SK-N-SH treated with all-trans-retinoic acid at 6 μM for 48 hours (cell line): ENCODE results near the gene ANAPC15.

ENCODE experiments used
- ATAC-seq: fragments of 200-7000 bp; cut with Tn5 transposase; 3 replicates; pipeline ENCODE4 v1.9.1; 2020; ENCODE audit warnings: mild to moderate bottlenecking, moderate library complexity
- ARNTL ChIP-seq: fragments of 450-650 bp; formaldehyde crosslinking; IDR thresholded peaks from 2 replicates; pipeline ENCODE4 v1.5.0; 2020; ENCODE audit warnings: low read depth, mild to moderate bottlenecking, moderate library complexity, borderline replicate concordance
- BACH2 ChIP-seq: fragments of 250-450 bp; sonication (Bioruptor Pico); IDR thresholded peaks from 2 replicates; pipeline ENCODE4 v1.9.0; 2021; ENCODE audit warnings: mild to moderate bottlenecking, borderline replicate concordance
- CSDC2 ChIP-seq: fragments of 250-450 bp; sonication (Bioruptor Pico); IDR thresholded peaks from 2 replicates; pipeline ENCODE4 v1.5.0; 2020; ENCODE audit warnings: mild to moderate bottlenecking, moderate library complexity
- ESRRG ChIP-seq: fragments of 250-450 bp; sonication (Bioruptor Pico); IDR thresholded peaks from 2 replicates; pipeline ENCODE4 v1.6.1; 2021; ENCODE audit warnings: mild to moderate bottlenecking
- GLIS3 ChIP-seq: fragments of 250-450 bp; sonication (Bioruptor Pico); IDR thresholded peaks from 2 replicates; pipeline ENCODE4 v1.5.0; 2020; ENCODE audit warnings: mild to moderate bottlenecking, moderate library complexity
- ISL1 ChIP-seq: fragments of 250-450 bp; sonication (Bioruptor Pico); IDR thresholded peaks from 2 replicates; pipeline ENCODE4 v2.1.2; 2022; ENCODE audit warnings: mild to moderate bottlenecking, moderate library complexity
- PPARA ChIP-seq: fragments of 250-450 bp; sonication (Bioruptor Pico); IDR thresholded peaks from 2 replicates; pipeline ENCODE4 v1.5.0; 2020; ENCODE audit warnings: mild to moderate bottlenecking, borderline replicate concordance
- RARB ChIP-seq: fragments of 250-450 bp; sonication (Bioruptor Pico); IDR thresholded peaks from 2 replicates; pipeline ENCODE4 v1.8.0; 2021; ENCODE audit warnings: mild to moderate bottlenecking, moderate library complexity
- SNAI2 ChIP-seq: fragments of 250-450 bp; sonication (Bioruptor Pico); IDR thresholded peaks from 2 replicates; pipeline ENCODE4 v1.5.0; 2020; ENCODE audit warnings: mild to moderate bottlenecking, moderate library complexity
- TCF4 ChIP-seq: fragments of 250-450 bp; sonication (Bioruptor Pico); IDR thresholded peaks from 2 replicates; pipeline ENCODE4 v1.8.0; 2021; ENCODE audit warnings: mild to moderate bottlenecking, moderate library complexity, borderline replicate concordance
- TOX ChIP-seq: fragments of 250-450 bp; sonication (Bioruptor Pico); IDR thresholded peaks from 2 replicates; pipeline ENCODE4 v1.8.0; 2021; ENCODE audit warnings: mild to moderate bottlenecking, moderate library complexity, borderline replicate concordance
- ZC3H10 ChIP-seq: fragments of 250-450 bp; sonication (Bioruptor Pico); IDR thresholded peaks from 2 replicates; pipeline ENCODE4 v1.5.1; 2021; ENCODE audit warnings: mild to moderate bottlenecking, moderate library complexity
- ZFP3 ChIP-seq: fragments of 250-450 bp; sonication (Bioruptor Pico); IDR thresholded peaks from 2 replicates; pipeline ENCODE4 v1.5.0; 2020; ENCODE audit warnings: mild to moderate bottlenecking, moderate library complexity
- ZFP30 ChIP-seq: fragments of 450-650 bp; formaldehyde crosslinking; IDR thresholded peaks from 2 replicates; pipeline ENCODE4 v1.5.0; 2022; ENCODE audit warnings: mild to moderate bottlenecking, moderate library complexity
- ZNF565 ChIP-seq: fragments of 450-650 bp; formaldehyde crosslinking; conservative IDR thresholded peaks from 2 replicates; pipeline ENCODE4 v1.5.0; 2020; ENCODE audit warnings: low read depth, mild to moderate bottlenecking, moderate library complexity
- ZNF70 ChIP-seq: fragments of 450-650 bp; formaldehyde crosslinking; IDR thresholded peaks from 2 replicates; pipeline ENCODE4 v1.5.0; 2020; ENCODE audit warnings: mild to moderate bottlenecking, moderate library complexity
- ZNF8 ChIP-seq: fragments of 450-650 bp; formaldehyde crosslinking; IDR thresholded peaks from 2 replicates; pipeline ENCODE4 v1.5.0; 2020; ENCODE audit warnings: mild to moderate bottlenecking, moderate library complexity
- TF ChIP-seq, protein P1 (sequence below): fragments of 250-450 bp; sonication (Bioruptor Pico); IDR thresholded peaks from 2 replicates; pipeline ENCODE4 v1.5.1; 2020; ENCODE audit warnings: low read depth, mild to moderate bottlenecking, moderate library complexity
- TF ChIP-seq, protein P2 (sequence below): fragments of 250-450 bp; sonication (Bioruptor Pico); IDR thresholded peaks from 2 replicates; pipeline ENCODE4 v1.8.0; 2021; ENCODE audit warnings: low read depth, mild to moderate bottlenecking, moderate library complexity, borderline replicate concordance
- TF ChIP-seq, protein P3 (sequence below): fragments of 250-450 bp; sonication (Bioruptor Pico); IDR thresholded peaks from 2 replicates; pipeline ENCODE4 v1.5.1; 2021; ENCODE audit warnings: mild to moderate bottlenecking, moderate library complexity
- TF ChIP-seq, protein P4 (sequence below): fragments of 250-450 bp; sonication (Bioruptor Pico); IDR thresholded peaks from 2 replicates; pipeline ENCODE4 v1.5.0; 2020; ENCODE audit warnings: mild to moderate bottlenecking, moderate library complexity

The ANAPC15 gene

DNA sequence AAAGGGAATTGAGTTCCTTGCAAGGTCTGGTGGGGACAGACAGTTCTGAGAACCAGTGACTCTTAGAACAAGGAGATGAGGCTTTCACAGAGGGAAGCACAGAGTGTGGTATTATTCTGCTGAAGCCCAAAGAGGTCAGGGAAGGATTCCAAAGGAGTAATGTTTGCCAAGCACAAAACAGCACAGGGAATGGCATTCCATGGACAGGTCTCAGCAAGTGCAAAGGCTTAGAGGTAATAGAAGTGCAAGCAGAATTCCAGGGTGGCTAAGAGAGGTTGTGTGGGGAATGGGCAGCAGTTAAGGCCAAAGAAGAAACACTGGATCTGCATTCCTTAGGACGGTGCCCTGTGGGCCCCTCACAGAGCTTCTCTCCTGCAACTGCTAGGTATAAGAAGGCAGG, 29.6 kb upstream of the ANAPC15 start:
- peak; percentile 18; the same call in 2 of the 3 replicates for ATAC-seq

DNA sequence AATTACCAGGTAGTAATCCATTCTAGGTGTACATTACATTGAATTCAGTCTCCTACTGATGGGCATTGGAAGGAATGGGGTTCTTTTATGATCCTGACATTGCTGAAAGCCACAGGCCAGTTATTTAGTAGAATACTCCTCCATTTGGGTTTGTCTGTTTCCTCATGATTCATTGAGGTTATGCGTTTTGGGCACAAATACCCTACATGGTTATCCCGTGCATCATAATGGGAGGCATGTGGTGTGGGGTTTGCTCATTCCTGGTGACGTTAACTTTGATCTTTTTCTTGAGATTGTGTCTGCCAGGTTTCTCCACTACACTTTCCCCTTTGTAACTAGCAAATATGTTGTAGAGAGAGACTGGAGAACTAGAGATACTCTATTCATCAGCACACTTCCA, 28.6 kb upstream of the ANAPC15 start:
- peak; percentile 52; the same call in 2 of the 3 replicates for ATAC-seq
- TF ChIP-seq RARB (CRISPR knock-in tag) (no peak), ZNF8 (CRISPR knock-in tag) (no peak), ARNTL (CRISPR knock-in tag) (no peak), ZC3H10 (CRISPR knock-in tag) (no peak), ZNF565 (CRISPR knock-in tag) (no peak), TOX (CRISPR knock-in tag) (no peak), ESRRG (CRISPR knock-in tag) (no peak), ZFP3 (CRISPR knock-in tag) (no peak), TCF4 (CRISPR knock-in tag) (no peak), GLIS3 (CRISPR knock-in tag) (no peak), PPARA (no peak), ZNF70 (CRISPR knock-in tag) (no peak), ZFP30 (CRISPR knock-in tag) (no peak), BACH2 (CRISPR knock-in tag) (no peak)
- TF ChIP-seq, protein P1, sequence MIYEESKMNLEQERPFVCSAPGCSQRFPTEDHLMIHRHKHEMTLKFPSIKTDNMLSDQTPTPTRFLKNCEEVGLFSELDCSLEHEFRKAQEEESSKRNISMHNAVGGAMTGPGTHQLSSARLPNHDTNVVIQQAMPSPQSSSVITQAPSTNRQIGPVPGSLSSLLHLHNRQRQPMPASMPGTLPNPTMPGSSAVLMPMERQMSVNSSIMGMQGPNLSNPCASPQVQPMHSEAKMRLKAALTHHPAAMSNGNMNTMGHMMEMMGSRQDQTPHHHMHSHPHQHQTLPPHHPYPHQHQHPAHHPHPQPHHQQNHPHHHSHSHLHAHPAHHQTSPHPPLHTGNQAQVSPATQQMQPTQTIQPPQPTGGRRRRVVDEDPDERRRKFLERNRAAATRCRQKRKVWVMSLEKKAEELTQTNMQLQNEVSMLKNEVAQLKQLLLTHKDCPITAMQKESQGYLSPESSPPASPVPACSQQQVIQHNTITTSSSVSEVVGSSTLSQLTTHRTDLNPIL (CRISPR knock-in tag) = no peak
- TF ChIP-seq, protein P2, sequence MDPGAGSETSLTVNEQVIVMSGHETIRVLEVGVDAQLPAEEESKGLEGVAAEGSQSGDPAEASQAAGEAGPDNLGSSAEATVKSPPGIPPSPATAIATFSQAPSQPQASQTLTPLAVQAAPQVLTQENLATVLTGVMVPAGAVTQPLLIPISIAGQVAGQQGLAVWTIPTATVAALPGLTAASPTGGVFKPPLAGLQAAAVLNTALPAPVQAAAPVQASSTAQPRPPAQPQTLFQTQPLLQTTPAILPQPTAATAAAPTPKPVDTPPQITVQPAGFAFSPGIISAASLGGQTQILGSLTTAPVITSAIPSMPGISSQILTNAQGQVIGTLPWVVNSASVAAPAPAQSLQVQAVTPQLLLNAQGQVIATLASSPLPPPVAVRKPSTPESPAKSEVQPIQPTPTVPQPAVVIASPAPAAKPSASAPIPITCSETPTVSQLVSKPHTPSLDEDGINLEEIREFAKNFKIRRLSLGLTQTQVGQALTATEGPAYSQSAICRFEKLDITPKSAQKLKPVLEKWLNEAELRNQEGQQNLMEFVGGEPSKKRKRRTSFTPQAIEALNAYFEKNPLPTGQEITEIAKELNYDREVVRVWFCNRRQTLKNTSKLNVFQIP = no peak
- TF ChIP-seq, protein P3, sequence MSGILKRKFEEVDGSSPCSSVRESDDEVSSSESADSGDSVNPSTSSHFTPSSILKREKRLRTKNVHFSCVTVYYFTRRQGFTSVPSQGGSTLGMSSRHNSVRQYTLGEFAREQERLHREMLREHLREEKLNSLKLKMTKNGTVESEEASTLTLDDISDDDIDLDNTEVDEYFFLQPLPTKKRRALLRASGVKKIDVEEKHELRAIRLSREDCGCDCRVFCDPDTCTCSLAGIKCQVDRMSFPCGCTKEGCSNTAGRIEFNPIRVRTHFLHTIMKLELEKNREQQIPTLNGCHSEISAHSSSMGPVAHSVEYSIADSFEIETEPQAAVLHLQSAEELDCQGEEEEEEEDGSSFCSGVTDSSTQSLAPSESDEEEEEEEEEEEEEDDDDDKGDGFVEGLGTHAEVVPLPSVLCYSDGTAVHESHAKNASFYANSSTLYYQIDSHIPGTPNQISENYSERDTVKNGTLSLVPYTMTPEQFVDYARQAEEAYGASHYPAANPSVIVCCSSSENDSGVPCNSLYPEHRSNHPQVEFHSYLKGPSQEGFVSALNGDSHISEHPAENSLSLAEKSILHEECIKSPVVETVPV (CRISPR knock-in tag) = no peak

DNA sequence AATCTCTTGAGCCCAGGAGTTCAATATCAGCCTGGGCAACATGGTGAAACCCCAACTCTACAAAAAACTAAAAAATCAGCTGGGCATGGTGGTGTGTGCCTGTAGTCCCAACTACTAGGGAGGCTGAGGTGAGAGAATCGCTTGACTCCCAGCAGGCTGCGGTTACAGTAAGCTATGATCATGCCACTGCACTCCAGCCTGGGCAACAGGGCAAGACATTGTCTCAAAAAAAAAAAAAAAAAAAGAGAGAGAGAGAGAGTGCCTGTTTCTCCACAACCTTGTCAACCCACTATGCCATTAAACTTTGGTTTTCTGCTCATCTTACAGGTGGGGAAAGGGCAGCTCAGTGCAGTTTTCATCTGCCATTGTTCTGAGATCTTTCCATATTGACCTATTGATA, 28.2 kb upstream of the ANAPC15 start:
- TF ChIP-seq SNAI2 (CRISPR knock-in tag) (no peak), ZFP30 (CRISPR knock-in tag) (no peak), GLIS3 (CRISPR knock-in tag) (no peak)
- TF ChIP-seq, protein P1 (CRISPR knock-in tag) = no peak
- ATAC-seq = no peak

DNA sequence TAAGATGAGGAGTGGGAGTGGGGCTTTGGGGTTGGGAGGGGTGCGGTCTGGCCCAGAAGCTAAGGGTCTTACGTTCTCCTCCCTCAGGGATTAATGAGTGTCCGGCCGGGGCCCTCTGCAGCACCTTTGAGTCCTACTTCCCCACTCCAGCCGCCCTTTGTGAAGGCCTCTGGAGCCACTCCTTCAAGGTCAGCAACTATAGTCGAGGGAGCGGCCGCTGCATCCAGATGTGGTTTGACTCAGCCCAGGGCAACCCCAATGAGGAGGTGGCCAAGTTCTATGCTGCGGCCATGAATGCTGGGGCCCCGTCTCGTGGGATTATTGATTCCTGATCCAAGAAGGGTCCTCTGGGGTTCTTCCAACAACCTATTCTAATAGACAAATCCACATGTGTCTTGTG, 27.0 kb upstream of the ANAPC15 start:
- no peak for TF ChIP-seq BACH2 (CRISPR knock-in tag)
- TF ChIP-seq ZNF565 (CRISPR knock-in tag) = no peak
- no peak for TF ChIP-seq TOX (CRISPR knock-in tag)
- TF ChIP-seq PPARA = no peak
- no peak for ATAC-seq

DNA sequence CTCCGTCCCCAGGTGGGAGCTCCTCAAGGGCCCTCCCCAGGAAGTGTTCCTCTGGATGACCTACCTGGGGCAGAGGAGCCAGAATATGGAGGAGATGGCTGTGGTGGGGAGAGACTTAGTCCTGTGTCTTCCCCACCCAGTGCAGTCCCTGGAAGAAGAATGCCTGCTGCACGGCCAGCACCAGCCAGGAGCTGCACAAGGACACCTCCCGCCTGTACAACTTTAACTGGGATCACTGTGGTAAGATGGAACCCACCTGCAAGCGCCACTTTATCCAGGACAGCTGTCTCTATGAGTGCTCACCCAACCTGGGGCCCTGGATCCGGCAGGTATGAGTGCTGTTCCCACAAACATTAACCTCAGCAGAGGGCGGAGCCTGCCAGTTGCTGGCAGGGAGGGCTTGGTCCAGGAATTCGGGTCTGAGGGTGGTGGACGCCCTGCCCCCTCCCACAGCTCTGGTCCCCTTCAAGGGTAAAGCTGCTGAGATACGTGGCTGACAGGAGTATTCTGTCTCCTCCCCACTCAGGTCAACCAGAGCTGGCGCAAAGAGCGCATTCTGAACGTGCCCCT, 26.4 kb upstream of the ANAPC15 start:
- no peak for ATAC-seq
- TF ChIP-seq RARB (CRISPR knock-in tag) (no peak), GLIS3 (CRISPR knock-in tag) (no peak), ZNF8 (CRISPR knock-in tag) (no peak), CSDC2 (no peak), BACH2 (CRISPR knock-in tag) (no peak), ZFP3 (CRISPR knock-in tag) (no peak), ZNF70 (CRISPR knock-in tag) (no peak), SNAI2 (CRISPR knock-in tag) (no peak), TOX (CRISPR knock-in tag) (no peak), ZNF565 (CRISPR knock-in tag) (no peak), ISL1 (CRISPR knock-in tag) (no peak), ARNTL (CRISPR knock-in tag) (no peak), ZC3H10 (CRISPR knock-in tag) (no peak)
- TF ChIP-seq, protein P3 (CRISPR knock-in tag) = no peak
- TF ChIP-seq, protein P4, sequence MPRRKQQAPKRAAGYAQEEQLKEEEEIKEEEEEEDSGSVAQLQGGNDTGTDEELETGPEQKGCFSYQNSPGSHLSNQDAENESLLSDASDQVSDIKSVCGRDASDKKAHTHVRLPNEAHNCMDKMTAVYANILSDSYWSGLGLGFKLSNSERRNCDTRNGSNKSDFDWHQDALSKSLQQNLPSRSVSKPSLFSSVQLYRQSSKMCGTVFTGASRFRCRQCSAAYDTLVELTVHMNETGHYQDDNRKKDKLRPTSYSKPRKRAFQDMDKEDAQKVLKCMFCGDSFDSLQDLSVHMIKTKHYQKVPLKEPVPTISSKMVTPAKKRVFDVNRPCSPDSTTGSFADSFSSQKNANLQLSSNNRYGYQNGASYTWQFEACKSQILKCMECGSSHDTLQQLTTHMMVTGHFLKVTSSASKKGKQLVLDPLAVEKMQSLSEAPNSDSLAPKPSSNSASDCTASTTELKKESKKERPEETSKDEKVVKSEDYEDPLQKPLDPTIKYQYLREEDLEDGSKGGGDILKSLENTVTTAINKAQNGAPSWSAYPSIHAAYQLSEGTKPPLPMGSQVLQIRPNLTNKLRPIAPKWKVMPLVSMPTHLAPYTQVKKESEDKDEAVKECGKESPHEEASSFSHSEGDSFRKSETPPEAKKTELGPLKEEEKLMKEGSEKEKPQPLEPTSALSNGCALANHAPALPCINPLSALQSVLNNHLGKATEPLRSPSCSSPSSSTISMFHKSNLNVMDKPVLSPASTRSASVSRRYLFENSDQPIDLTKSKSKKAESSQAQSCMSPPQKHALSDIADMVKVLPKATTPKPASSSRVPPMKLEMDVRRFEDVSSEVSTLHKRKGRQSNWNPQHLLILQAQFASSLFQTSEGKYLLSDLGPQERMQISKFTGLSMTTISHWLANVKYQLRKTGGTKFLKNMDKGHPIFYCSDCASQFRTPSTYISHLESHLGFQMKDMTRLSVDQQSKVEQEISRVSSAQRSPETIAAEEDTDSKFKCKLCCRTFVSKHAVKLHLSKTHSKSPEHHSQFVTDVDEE (CRISPR knock-in tag) = no peak
- TF ChIP-seq, protein P2 = no peak
